NCI-H146 (cell line): ENCODE results near the gene CD300LD.
"Not testable (repeated sequence)": the region's sequence is repeated elsewhere in the genome, so short reads cannot be mapped to it uniquely, and the experiment has no call there.

ENCODE experiments used
- DNase-seq: peaks from one replicate; lab custom pipeline; 2025; lab: John Stamatoyannopoulos, UW

Gene CD300LD

GRCh38 chr17:74592087-74592990, at the start of gene CD300LD:
Gene CD300LD, minus strand, starts transcription at chr17:74592283. Its CDS starts 81 bp downstream, at chr17:74592202.
- DNase-seq: no peak

- no peak for DNase-seq
Measured at GRCh38 chr17:74641224-74641957, 49.3 kb upstream of the CD300LD start.

GRCh38 chr17:74639704-74640151, 47.6 kb upstream of the CD300LD start:
- DNase-seq: no peak

- no peak for DNase-seq
Measured at GRCh38 chr17:74637926-74638325, 45.8 kb upstream of the CD300LD start.

- DNase-seq: no peak
Measured at GRCh38 chr17:74637265-74637664, 45.2 kb upstream of the CD300LD start.

GRCh38 chr17:74636541-74637085, 44.5 kb upstream of the CD300LD start:
- DNase-seq: not testable (repeated sequence)

GRCh38 chr17:74635418-74635817, 43.3 kb upstream of the CD300LD start:
- no peak for DNase-seq

GRCh38 chr17:74633326-74633725, 41.2 kb upstream of the CD300LD start:
- DNase-seq: no peak

- no peak for DNase-seq
Measured at GRCh38 chr17:74632617-74633016, 40.5 kb upstream of the CD300LD start.

GRCh38 chr17:74631468-74632450, 39.7 kb upstream of the CD300LD start:
- DNase-seq: no peak

GRCh38 chr17:74630251-74630650, 38.2 kb upstream of the CD300LD start:
- not testable (repeated sequence) for DNase-seq

GRCh38 chr17:74625661-74626060, 33.6 kb upstream of the CD300LD start:
- no peak for DNase-seq

GRCh38 chr17:74624131-74624530, 32.0 kb upstream of the CD300LD start:
- no peak for DNase-seq

- no peak for DNase-seq
Measured at GRCh38 chr17:74623693-74624093, 31.6 kb upstream of the CD300LD start, which contains the start of gene CD300E. Gene CD300E, minus strand, starts transcription at chr17:74623738. Its CDS starts 117 bp downstream, at chr17:74623621.

GRCh38 chr17:74619077-74619673, 27.1 kb upstream of the CD300LD start:
- no peak for DNase-seq

GRCh38 chr17:74618451-74618850, 26.4 kb upstream of the CD300LD start:
- no peak for DNase-seq

- no peak for DNase-seq
Measured at GRCh38 chr17:74616696-74617095, 24.6 kb upstream of the CD300LD start.

GRCh38 chr17:74612046-74612445, 20.0 kb upstream of the CD300LD start:
- DNase-seq: no peak

- no peak for DNase-seq
Measured at GRCh38 chr17:74610108-74610507, 18.0 kb upstream of the CD300LD start.

- DNase-seq: no peak
Measured at GRCh38 chr17:74608511-74608910, 16.4 kb upstream of the CD300LD start.

GRCh38 chr17:74607221-74607620, 15.1 kb upstream of the CD300LD start:
- no peak for DNase-seq
